ENCODE data around the gene KLF7.

GRCh38 chr2:207064128-207064690 is 101.5 kb downstream of the KLF7 start:
- no peak for TF ChIP-seq CTCF (IDR thresholded peaks at IDR 0.05; ENCODE audit: borderline replicate concordance, extremely low read depth, low read length, poor library complexity, severe bottlenecking)
- TF ChIP-seq EZH2 (IDR thresholded peaks at IDR 0.05; ENCODE audit: borderline replicate concordance, low read depth, low read length, severe bottlenecking), result no peak

All from DND-41 (cell line).